Renal cortex interstitium (tissue), 11 donors: Measurements from ENCODE around the gene KANK4. TPM values are rescaled to one million over a fixed set of nuclear protein-coding genes. Genes with fewer than 3 reads are reported as not detected.

Source experiments
- DNase-seq, 11 donors: peaks; one replicate each; pipeline ENCODE4 v3.0.0-alpha.2; 2013; ENCODE audit warnings: low read depth in 9 of 11, low spot score in 4 of 11; ENCODE audit errors: extremely low read depth in 1 of 11
- polyA plus RNA-seq, 3 donors: library from polyadenylated mRNA; unstranded; fragments of 120-200 nt; gene quantifications; one replicate each; pipeline ENCODE4 v1.2.1, GENCODE V29; 2013; ENCODE audit not compliant: insufficient read length in 3 of 3

KANK4 gene
- polyA plus RNA-seq, 3 donors = 21.4 to 24.2 (median 22.0) TPM

DNA sequence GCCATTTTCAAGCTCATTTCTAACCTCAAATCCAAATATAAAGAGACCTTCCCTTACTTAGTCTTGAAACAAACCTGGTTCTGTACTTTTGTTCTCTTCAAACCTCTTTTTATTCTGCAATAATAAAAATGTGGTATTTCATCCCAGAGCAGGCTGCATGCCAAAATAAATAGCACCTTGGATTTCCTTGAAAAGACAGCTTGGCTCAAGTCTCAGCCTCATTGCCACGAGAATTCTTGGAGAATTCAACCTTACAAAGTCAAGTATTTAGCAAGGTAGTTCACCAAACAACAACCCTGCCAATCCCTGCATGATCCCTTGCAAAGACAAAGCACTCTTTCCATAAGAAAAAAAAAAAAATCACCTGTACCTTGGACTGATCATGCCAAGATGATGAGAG, 33.8 kb downstream of the KANK4 start:
- DNase-seq = no peak

DNA sequence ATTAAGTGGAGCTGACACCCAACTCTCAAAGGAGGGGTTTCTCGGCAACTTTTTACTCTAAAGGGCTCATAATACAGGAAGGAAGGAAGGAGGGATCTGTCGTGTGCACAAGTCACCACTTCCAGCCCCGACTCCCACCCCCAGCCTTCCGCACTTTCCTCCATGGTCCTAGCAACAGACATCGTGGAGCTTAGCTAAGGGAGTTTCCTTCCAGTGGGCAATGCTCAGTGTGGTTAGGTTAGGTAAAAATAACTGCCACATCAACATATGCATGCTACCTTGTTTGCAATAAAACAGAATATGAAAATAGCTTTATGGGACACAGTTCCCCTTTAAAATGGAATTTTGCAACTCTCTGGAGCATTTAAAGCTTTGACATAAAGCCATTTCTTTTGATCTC, 35.2 kb downstream of the KANK4 start:
- DNase-seq = no peak

DNA sequence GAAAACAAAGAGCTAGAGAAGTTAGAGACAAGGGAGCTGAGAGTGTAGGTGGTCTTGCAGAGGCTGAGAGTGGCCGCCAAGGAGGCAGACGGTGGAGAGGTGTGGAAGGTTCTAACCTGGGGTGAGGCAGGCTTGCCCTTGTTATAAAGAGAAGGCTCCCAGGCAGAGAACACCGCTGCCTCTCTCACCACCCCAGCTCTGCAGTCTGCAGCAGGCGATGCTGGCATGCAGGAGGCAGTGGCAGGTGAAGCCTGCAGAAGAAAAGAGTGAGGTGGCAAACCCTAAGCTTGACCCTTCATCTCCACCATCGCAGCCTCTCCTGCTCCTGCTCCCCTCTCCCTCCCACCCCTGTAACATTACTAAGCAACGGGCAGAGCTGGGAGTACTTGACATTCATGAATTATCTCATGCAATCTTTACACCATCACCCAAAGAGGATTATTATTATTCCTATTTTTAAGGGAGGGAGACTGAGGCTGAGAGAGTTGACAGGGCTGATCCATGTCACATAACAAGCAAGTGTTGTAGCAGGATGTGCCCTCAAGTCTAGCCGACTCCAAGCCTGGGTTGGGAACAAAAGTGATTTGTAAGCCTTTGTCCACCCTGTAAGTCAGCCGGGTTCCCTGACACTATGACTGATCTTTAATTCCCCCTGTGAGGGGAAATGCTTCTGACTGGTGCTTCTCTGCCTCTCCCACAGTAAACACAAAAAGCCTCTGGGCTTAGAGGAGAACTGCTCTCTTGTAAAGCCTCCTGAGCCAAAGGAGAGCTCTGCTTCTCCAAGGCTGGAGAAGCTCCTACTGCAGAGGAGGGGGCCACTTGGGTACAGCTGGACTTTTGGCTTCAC, 36.1 kb downstream of the KANK4 start:
- DNase-seq = no peak

DNA sequence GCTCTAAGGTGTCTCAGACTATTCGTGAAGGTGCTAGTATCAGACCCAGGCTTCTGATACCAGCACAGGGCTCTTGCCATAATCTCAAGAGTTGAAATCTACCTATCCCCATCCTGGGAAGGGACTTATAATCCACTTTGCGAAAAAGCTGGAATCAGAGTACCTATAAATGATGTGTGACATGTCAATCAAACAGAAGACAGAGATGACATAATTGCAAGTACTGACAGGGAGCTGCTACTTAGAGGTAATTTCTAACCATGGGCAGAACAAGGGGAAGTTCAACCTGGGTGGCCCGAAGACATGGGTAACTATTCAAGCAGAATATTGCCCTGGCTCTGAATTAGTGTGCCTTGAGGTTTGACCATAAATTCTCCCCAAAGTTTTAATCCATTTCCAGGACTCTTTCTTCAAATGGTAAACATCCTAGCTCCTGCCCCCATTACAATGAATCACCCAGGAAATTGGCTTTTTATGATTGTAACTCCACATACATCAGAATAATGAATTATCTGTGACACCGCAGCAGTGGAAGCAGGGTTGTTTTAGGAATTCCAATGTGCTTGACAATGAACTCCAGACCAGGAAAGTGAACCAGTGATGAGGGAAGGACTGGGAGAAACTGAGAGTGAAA, 37.2 kb downstream of the KANK4 start:
- DNase-seq = no peak

DNA sequence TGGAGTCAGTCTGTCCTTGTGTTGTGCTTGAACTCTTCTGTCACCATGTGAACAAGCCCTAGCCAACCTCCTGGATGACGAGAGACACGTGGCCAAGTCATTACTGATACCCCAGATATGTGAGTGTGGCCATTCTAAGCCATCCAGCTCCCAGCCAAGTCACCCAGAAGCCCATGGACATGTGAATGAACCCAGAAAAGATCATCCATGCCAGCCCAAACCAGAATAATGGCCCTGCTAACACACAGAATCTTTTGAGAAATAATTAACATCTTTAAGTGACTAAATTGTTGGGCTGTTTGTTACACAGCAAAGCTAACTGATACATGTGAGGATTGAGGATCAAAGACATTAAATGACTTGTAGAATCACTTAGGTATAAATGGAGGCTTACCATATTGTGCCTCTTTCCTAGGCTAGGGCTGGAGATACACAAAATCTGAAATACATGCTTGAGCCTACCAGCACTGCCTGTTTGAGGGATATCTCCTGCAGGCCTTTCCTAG, 38.2 kb downstream of the KANK4 start:
- no peak for DNase-seq

DNA sequence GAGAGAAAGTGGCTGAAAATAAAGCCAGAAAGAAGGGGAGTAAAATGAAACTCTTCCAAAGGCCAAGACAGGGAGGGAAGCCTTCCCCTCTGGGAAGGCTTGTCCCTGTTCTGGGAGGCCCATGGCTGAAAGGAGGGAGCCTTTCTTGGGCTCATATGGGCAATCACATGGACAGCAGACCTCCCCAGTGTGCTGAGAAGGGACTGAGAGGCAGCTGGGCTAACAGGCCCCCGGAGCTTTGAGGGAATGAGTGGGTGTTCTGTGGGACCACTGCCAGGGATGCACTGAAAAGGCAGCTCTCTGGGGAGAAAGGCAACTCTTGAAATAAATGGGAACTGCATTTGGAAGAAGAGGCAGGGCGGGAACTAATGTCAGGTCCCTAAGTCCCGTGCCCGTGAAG, 39.1 kb downstream of the KANK4 start:
- DNase-seq = no peak

DNA sequence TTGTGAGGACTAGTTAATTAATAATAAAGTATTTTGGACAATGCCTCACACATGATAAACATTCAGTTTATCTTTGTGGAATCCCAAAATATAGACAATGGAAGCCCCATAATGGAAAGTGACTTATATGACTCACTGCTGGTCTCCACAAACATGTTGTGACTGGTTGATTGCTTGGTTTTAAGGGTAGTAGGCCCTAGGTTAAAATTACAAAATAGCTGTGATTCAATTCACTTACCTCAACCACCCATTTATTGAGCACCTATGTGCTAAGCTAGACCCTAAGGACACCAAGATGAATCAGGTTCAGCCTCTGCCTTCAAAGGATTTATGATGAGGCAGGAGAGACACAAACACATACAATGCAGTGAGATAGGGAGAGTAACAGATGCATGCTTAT, 42.4 kb downstream of the KANK4 start:
- no peak for DNase-seq

DNA sequence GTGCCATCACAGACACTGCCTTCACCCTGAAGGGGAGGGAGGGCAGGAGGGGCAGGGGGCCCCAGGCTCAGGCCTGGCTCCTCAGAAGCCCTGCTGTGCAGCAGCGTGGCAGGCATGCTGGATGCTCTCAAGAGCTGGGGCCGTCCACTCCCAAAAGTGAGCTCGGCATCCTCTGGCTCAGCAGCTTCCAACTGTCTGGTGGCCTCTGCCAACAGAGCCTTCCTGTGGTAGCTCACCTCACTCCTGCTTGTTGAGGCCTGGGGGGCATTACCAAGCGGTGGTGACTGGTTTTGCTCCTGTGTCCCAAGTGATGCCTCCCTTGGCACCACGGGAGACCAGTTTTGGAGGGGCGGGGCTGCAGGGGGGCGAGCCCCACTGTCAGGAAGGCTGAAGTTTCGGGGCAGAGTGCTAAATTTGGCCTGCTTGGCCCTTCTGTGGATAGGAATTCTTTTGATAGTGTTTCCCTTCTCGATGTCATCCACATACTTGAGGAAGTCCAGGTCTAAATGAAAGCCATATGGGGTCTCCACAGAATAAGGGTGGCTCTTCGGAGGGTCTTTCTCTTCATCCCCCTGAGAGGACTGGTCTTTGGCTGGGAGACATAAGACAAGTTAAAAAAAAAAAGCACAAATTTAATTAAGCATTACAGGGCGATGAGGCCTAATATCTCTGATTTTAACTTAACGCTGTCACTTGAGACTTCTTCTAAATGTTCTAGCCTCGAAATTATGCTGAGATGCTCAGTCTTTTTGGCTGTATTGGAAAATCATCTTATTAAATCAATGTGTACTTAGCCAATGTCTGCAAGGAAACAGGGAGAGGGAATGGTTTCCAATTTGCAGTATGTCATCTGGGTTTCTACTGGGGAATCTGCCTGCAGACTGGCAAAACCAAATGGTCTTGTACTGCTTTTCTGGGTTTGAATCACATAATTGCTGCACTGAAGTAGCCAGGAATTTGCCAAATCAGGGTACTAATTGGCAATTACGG, 44.4 kb downstream of the KANK4 start:
- DNase-seq = no peak

DNA sequence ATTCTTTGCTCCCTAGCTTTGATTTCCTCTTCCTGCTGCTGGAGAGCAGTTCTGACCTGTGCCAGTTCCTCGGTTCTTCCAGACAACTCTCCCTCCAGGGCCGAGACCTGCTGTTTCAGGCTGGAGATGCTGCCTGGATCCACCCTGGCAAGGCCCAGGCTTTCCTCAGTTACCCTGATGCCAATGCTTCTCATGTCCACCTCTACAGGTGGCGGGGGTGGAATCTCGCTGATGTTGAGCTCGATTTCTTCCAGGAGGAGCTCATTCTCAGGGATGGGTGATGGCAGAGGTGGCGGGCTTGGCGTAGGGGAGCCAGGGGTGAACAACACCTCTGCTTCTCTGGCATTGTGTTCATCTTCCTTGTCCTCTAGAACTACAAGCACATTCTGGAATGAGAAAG, 45.3 kb downstream of the KANK4 start:
- DNase-seq = no peak

DNA sequence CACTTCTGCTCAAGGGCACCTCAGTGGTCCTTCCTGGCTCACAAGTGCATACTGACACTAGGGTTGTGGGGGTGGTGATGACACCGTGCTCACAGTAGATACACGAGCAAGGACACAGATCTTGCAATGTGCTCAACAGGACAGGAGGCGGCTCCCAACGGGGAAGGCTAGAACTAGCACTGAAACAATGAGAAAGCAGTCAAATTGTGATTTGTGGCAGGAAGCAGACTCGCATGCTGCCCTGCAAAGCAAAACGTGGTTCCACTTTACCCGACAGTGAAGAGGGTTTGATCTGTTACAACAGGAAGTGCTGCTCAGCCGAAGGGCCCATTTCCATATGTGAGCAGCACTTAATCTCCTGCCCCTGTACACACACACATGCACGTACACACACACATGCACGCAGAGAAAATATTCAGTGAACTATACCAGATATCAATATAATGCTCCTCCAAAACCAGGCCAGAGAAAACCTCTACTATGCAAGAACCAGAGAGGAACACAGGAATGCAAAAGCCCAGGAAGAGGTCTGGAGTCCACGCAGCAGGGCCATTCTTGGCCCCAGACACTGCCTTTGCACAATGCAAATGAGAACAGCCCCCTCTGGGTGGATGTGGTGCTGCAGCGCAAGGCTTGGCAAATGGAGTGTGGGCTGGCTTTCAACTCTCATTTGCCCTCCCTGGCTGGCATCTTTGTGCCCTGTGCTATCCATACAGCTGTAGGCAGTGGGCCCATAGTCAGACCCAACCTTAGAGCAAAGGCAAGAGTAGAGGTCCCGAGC, 47.1 kb downstream of the KANK4 start:
- DNase-seq = peak in 3 of 11 donors; percentile 55 to 59 (median 58)

DNA sequence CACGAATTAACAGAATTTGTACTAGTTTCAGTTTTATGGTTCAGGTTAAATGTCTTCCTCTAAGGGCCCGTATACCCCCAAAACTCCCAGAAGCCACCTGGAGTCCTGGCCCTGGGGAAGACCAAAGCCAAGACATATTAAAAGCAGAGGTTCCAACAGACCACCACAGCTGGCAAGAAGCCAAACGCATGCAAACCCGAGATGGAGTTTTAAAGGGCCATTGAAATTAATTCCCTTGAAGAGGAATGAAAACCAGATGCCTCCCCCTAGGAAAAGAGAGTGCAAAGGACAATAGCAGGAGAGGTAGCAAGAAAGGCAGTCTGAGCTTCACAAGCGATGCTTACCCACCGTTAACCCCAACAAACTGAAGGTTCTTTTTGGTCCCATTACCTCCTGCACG, 48.1 kb downstream of the KANK4 start:
- DNase-seq = no peak

DNA sequence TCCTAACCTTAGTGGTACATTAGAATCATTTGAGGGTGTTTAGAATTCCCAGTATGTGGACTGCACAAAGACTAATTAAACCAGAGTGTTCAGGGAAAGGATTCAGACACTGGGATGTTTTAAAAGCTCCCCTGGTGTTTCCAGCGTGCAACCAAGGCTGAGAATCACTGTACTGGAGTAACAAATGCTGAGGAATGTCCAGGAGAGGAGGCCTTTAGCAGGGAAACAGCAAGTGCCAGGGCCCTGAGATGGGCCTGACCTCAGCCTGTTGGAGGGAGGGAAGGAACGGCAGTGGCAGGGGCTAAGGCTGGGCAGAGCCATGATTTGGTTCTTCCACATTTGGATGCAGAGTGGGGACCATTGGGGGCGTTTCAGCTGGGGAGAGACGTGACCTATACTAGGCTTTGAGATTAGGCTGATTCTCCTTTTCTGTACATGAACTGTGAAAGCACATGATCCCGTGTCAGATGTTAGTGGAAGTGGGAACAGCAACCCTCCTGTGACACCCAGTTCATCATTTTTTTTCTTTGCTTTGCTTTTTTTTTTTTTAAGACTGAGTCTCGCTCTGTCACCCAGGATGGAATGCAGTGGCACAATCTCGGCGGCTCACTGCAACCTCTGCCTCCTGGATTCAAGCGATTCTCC, 49.3 kb downstream of the KANK4 start:
- no peak for DNase-seq

DNA sequence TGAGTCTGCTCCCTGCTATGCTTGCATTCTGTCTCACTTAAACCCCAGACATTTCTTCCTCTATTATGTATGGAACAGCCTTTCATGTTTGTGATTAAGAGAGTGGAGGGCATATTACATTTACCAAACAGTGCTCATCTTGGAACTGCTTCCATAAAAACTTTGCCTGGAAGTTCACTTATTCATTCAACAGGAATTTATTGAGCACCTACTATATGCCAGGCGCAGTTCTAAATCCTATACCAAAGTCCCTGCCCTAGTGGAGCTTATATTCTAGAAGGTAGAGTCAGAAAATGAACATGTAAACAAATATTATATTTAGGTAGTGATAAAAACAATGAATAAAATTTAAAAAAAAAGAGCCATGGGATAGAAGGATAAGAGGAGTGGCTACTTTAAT, 49.8 kb downstream of the KANK4 start:
- no peak for DNase-seq

DNA sequence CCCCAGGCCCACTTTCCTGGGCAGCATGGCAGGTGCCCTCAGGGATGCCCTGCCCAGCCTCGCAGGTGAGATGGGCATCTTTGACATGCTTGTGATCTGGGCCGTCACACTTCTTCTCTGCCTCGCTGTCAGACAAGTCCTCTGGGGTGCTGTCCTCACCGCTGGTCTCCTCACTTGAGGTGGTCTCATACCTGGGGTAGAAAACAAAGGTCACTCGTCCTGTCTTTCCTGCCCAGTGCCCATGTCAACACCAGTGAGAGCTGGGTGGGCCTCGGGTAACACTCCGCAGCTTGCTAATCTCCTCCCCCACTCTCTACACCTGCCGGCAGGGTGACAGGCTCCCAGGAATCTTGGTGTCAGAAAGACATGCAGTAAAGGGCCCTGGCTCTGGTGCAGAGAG, 50.9 kb downstream of the KANK4 start:
- no peak for DNase-seq

DNA sequence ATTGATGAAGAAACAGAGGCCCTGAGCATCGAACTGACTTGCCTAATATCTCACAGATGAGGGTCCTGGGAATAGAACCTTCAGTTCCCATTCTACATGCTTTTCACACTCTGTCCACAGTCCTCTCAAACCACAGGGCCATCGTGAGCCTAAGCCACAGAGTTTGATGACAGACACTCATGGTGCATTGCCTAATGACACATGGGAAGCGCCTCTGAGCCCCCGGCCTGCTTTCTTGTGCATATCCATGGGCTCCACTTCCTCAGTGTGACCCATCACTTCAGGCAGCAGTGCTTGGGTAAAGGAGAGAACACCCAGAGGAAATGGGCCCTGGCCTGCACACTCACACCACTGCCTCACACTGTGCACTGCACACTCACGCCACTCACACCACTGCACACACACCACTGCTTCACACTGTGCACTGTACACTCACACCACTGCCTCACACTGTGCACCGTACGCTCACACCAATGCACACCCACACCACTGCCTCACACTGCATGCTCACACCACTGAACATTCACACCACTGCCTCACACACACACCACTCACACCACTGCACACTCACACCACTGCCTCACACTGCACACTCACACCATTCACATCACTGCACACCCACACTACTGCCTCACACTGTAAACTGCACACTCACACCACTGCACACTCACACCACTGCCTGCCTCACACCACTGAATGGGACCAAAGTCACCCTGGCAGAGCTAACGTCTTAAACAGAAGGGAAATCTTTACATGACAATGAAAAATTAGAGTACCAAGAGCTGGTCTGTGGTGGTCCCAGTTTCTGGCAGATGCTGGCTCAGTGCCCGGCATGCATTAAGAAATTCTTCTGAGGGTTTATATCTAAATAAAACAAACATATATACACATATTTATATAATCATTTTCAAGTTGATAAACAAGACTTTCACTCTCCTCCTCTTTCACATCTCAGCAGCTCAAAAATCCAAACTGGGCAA, 53.0 kb downstream of the KANK4 start:
- no peak for DNase-seq

DNA sequence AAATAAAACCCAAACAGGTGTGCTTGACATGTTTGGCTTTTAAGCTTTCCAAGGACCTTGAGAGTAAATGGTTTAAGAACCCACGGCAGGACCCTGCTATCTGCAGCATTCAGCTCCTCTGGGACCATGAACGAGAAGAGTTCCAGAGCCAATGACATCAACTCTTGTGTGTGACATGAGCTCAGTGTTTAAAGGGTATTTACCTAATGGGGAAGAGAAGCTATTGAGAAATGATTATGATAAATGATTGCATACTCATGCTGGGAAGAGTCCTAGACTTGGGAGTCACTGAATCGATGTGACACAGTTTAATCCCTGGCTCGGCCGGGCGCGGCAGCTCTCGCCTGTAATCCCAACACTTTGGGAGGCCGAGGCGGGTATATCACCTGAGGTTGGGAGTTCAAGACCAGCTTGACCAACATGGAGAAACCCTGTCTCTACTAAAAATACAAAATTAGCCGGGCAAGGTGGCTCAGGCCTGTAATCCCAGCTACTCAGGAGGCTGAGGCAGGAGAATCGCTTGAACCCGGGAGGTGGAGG, 55.4 kb downstream of the KANK4 start:
- DNase-seq = no peak
